HepG2 (cell line): Measurements from ENCODE around the gene NID2. TPM values are rescaled to one million over a fixed set of nuclear protein-coding genes. Genes with fewer than 3 reads are reported as not detected.

ENCODE experiments used
- ARHGAP35 ChIP-seq: sonication (generic); formaldehyde crosslinking; IDR thresholded peaks from 2 replicates; pipeline ENCODE4 v1.9.0; 2022; ENCODE audit warnings: mild to moderate bottlenecking, inconsistent platforms, moderate library complexity, missing genetic modification reagents, borderline replicate concordance
- ATF6 ChIP-seq: sonication (generic); formaldehyde crosslinking; conservative IDR thresholded peaks from 2 replicates; pipeline ENCODE4 v1.4.0; 2020; ENCODE audit warnings: missing genetic modification reagents
- EEA1 ChIP-seq: sonication (generic); formaldehyde crosslinking; IDR thresholded peaks from 2 replicates; pipeline ENCODE4 v1.5.1; 2020; ENCODE audit warnings: mild to moderate bottlenecking, missing genetic modification reagents, borderline replicate concordance
- FOXM1 ChIP-seq: sonication (generic); formaldehyde crosslinking; IDR thresholded peaks from 2 replicates; pipeline ENCODE4 v1.5.0; 2020; ENCODE audit warnings: missing genetic modification reagents
- FOXP4 ChIP-seq: sonication (generic); formaldehyde crosslinking; IDR thresholded peaks from 2 replicates; pipeline ENCODE4 v1.4.0; 2020; ENCODE audit warnings: missing genetic modification reagents
- GRHL1 ChIP-seq: sonication (generic); formaldehyde crosslinking; conservative IDR thresholded peaks from 2 replicates; pipeline ENCODE4 v1.8.0; 2022; ENCODE audit warnings: missing genetic modification reagents
- RARG ChIP-seq: sonication (generic); formaldehyde crosslinking; IDR thresholded peaks from 2 replicates; pipeline ENCODE4 v1.4.0; 2020; ENCODE audit warnings: low read depth, mild to moderate bottlenecking, missing genetic modification reagents
- RBAK ChIP-seq: sonication (generic); formaldehyde crosslinking; IDR thresholded peaks from 2 replicates; pipeline ENCODE4 v1.5.1; 2020; ENCODE audit warnings: mild to moderate bottlenecking, missing genetic modification reagents
- SCMH1 ChIP-seq: sonication (generic); formaldehyde crosslinking; IDR thresholded peaks from 2 replicates; pipeline ENCODE4 v1.9.0; 2021; ENCODE audit warnings: missing genetic modification reagents, mild to moderate bottlenecking, borderline replicate concordance
- U2AF2 ChIP-seq: fragments of 200-400 bp; formaldehyde crosslinking; IDR thresholded peaks from 2 replicates; pipeline ENCODE4 v1.6.1; 2017; ENCODE audit warnings: low read depth, mild to moderate bottlenecking, low read length
- ZFP90 ChIP-seq: sonication (generic); formaldehyde crosslinking; IDR thresholded peaks from 2 replicates; pipeline ENCODE4 v1.8.0; 2022; ENCODE audit warnings: missing genetic modification reagents, mild to moderate bottlenecking, inconsistent platforms, borderline replicate concordance
- ZNF121 ChIP-seq: sonication (generic); formaldehyde crosslinking; IDR thresholded peaks from 2 replicates; pipeline ENCODE4 v1.5.0; 2020; ENCODE audit warnings: mild to moderate bottlenecking, missing genetic modification reagents
- ZNF20 ChIP-seq: sonication (generic); formaldehyde crosslinking; IDR thresholded peaks from 2 replicates; pipeline ENCODE4 v1.4.0; 2020; ENCODE audit warnings: mild to moderate bottlenecking, moderate library complexity, missing genetic modification reagents
- ZNF646 ChIP-seq: sonication (generic); formaldehyde crosslinking; IDR thresholded peaks from 2 replicates; pipeline ENCODE4 v1.9.0; 2021; ENCODE audit warnings: mild to moderate bottlenecking, missing genetic modification reagents
- polyA plus RNA-seq, 8 experiments: library from polyadenylated mRNA; depleted of rRNA in 3 of 8; stranded (reverse) in 7 of 8; unstranded in 1 of 8; fragments of >200 nt; fragmentation: Illumina TruSeq in 4 of 8; extraction: Trizol in 4 of 8; gene quantifications; 2 replicates each; pipeline versions ENCODE4 v1.2.1 to v1.2.3, GENCODE V29; 2011 to 2016; ENCODE audit warnings: low read depth in 4 of 8, missing spikeins in 1 of 8, mixed read lengths in 1 of 8; ENCODE audit not compliant: insufficient read depth in 1 of 8
- total RNA-seq, 5 experiments: library from RNA; depleted of rRNA; stranded (reverse); fragments of >200 nt; fragmentation: Illumina TruSeq; extraction: Trizol; gene quantifications; 2 replicates each; pipeline ENCODE4 v1.2.3, GENCODE V29; 2016; ENCODE audit warnings: low read depth in 1 of 5

Gene NID2
- total and polyA plus RNA-seq, 2 of the 13 experiments (the other 11 are each of a cell fraction or from before 2014, with no cell fraction given): 0.11 TPM; not detected in 1

GRCh38 chr14:51989293-51990234 is 79.3 kb downstream of the NID2 start, which contains the start of gene RTRAF (continued):
- TF ChIP-seq ATF6: no peak
- TF ChIP-seq FOXM1: no peak
- peak; percentile 60; the same call in 1 of the 2 replicates for TF ChIP-seq EEA1 (CRISPR knock-in tag)
- no peak for TF ChIP-seq GRHL1 (CRISPR knock-in tag)
- no peak for TF ChIP-seq ZNF121 (CRISPR knock-in tag)
- TF ChIP-seq RBAK (CRISPR knock-in tag): no peak
- no peak for TF ChIP-seq ZNF20 (CRISPR knock-in tag)
- TF ChIP-seq SCMH1 (CRISPR knock-in tag): no peak
- peak; percentile 61; the same call in 1 of the 2 replicates for TF ChIP-seq ARHGAP35
- TF ChIP-seq RARG (CRISPR knock-in tag): no peak
- TF ChIP-seq ZNF646 (CRISPR knock-in tag): no peak
- TF ChIP-seq U2AF2: no peak
- TF ChIP-seq FOXP4 (CRISPR knock-in tag): no peak
- no peak for TF ChIP-seq ZFP90 (CRISPR knock-in tag)
